Liver (tissue), 9 donors: ENCODE results near the gene HNRNPR. TPM values are rescaled to one million over a fixed set of nuclear protein-coding genes. Genes with fewer than 3 reads are reported as not detected.

Experiments used
- DNase-seq: peaks from one replicate; pipeline ENCODE4 v3.0.0-alpha.2; 2017; ENCODE audit warnings: low spot score
- H3K27ac ChIP-seq, 2 donors: one replicate each; pipeline ENCODE4 v1.7.0; 2013; ENCODE audit warnings: inconsistent platforms in 2 of 2, low read length in 2 of 2, control low read depth in 1 of 2, low read depth in 1 of 2, mild to moderate bottlenecking in 1 of 2
- H3K27me3 ChIP-seq, 4 donors: one replicate each; pipeline versions ENCODE4 v1.6.1 to v1.7.0; 2013; ENCODE audit warnings: low read length in 3 of 4, inconsistent platforms in 1 of 4, mild to moderate bottlenecking in 1 of 4, moderate library complexity in 1 of 4; ENCODE audit not compliant: control insufficient read depth in 4 of 4, insufficient read depth in 4 of 4
- H3K36me3 ChIP-seq, 4 donors: one replicate each; pipeline versions ENCODE4 v1.6.1 to v1.7.0; 2013; ENCODE audit warnings: low read length in 3 of 4, mild to moderate bottlenecking in 3 of 4, low read depth in 1 of 4, moderate library complexity in 1 of 4; ENCODE audit not compliant: control insufficient read depth in 4 of 4, insufficient read depth in 3 of 4
- H3K4me1 ChIP-seq, 4 donors: one replicate each; pipeline versions ENCODE4 v1.6.1 to v1.7.0; 2013; ENCODE audit warnings: low read length in 3 of 4, mild to moderate bottlenecking in 3 of 4, moderate library complexity in 1 of 4; ENCODE audit not compliant: control insufficient read depth in 4 of 4, insufficient read depth in 4 of 4
- H3K4me3 ChIP-seq, 3 donors: one replicate each; pipeline versions ENCODE4 v1.6.1 to v1.7.0; 2013; ENCODE audit warnings: low read length in 3 of 3, control low read depth in 1 of 3, low read depth in 1 of 3, mild to moderate bottlenecking in 1 of 3
- H3K9ac ChIP-seq, 2 donors: one replicate each; pipeline ENCODE4 v1.7.0; 2013; ENCODE audit warnings: low read length in 2 of 2, mild to moderate bottlenecking in 2 of 2, moderate library complexity in 2 of 2, control low read depth in 1 of 2, low read depth in 1 of 2
- H3K9me3 ChIP-seq, 4 donors: one replicate each; pipeline versions ENCODE4 v1.6.1 to v1.7.0; 2013; ENCODE audit warnings: low read length in 3 of 4; ENCODE audit not compliant: control insufficient read depth in 4 of 4
- CTCF ChIP-seq: fragments of 150-350 bp; IDR thresholded peaks from 2 replicates; pipeline ENCODE4 v1.5.1; 2017; ENCODE audit warnings: improper control_type of control experiment, low read depth, low read length; ENCODE audit not compliant: missing input control
- EGR1 ChIP-seq, 2 donors: IDR thresholded peaks; 2 replicates each; pipeline ENCODE4 v1.6.1; 2016 to 2018; ENCODE audit warnings: antibody characterized with exemption in 2 of 2, low read depth in 2 of 2
- FOXA1 ChIP-seq: IDR thresholded peaks from 2 replicates; pipeline ENCODE4 v1.6.1; 2016; ENCODE audit warnings: antibody characterized with exemption
- FOXA2 ChIP-seq: IDR thresholded peaks from 2 replicates; pipeline ENCODE4 v1.6.1; 2016; ENCODE audit warnings: antibody characterized with exemption
- GABPA ChIP-seq, 2 donors: IDR thresholded peaks in 1 of 2; conservative IDR thresholded peaks in 1 of 2; 2 replicates each; pipeline ENCODE4 v1.6.1; 2016; ENCODE audit warnings: antibody characterized with exemption in 2 of 2, mild to moderate bottlenecking in 1 of 2, moderate library complexity in 1 of 2
- HNF4A ChIP-seq, 2 donors: conservative IDR thresholded peaks; 2 replicates each; pipeline ENCODE4 v1.6.1; 2016; ENCODE audit warnings: antibody characterized with exemption in 2 of 2, mild to moderate bottlenecking in 2 of 2
- HNF4G ChIP-seq: IDR thresholded peaks from 2 replicates; pipeline ENCODE4 v1.6.1; 2016; ENCODE audit warnings: antibody characterized with exemption
- JUND ChIP-seq, 2 donors: IDR thresholded peaks; 2 replicates each; pipeline ENCODE4 v1.6.1; 2016; ENCODE audit warnings: antibody characterized with exemption in 2 of 2
- NR2F2 ChIP-seq: IDR thresholded peaks from 2 replicates; pipeline ENCODE4 v1.6.1; 2016; ENCODE audit warnings: antibody characterized with exemption
- RAD21 ChIP-seq, 2 donors: IDR thresholded peaks; 2 replicates each; pipeline ENCODE4 v1.6.1; 2016; ENCODE audit warnings: antibody characterized with exemption in 2 of 2, mild to moderate bottlenecking in 2 of 2
- REST ChIP-seq: IDR thresholded peaks from 2 replicates; pipeline ENCODE4 v1.6.1; 2016; ENCODE audit warnings: antibody characterized with exemption, mild to moderate bottlenecking
- RXRA ChIP-seq, 2 donors: IDR thresholded peaks; 2 replicates each; pipeline ENCODE4 v1.6.1; 2017 to 2018; ENCODE audit warnings: antibody characterized with exemption in 2 of 2, mild to moderate bottlenecking in 1 of 2
- SP1 ChIP-seq: IDR thresholded peaks from 2 replicates; pipeline ENCODE4 v1.6.1; 2018; ENCODE audit warnings: antibody characterized with exemption, mild to moderate bottlenecking
- YY1 ChIP-seq: IDR thresholded peaks from 2 replicates; pipeline ENCODE4 v1.6.1; 2016; ENCODE audit warnings: antibody characterized with exemption, mild to moderate bottlenecking
- ZBTB33 ChIP-seq: IDR thresholded peaks from 2 replicates; pipeline ENCODE4 v1.6.1; 2016; ENCODE audit warnings: antibody characterized with exemption
- WGBS: extraction: QIAGEN DNeasy Blood & Tissue Kit; methylation state at CpG from one replicate; pipeline ENCODE4 v1.1.7; 2013; 5-methylcytosine and 5-hydroxymethylcytosine counted together
- polyA plus RNA-seq, 2 donors: library from polyadenylated mRNA; stranded (reverse) in 1 of 2; unstranded in 1 of 2; fragments of 200-250 nt in 1 of 2; fragments of >200 nt in 1 of 2; fragmentation: Nextera tagmentation in 1 of 2; extraction: Ambion mirVana in 1 of 2; gene quantifications; one replicate each; pipeline versions ENCODE4 v1.2.1 to v1.2.3, GENCODE V29; 2013 to 2015
- total RNA-seq, 2 donors: library from RNA; depleted of rRNA; stranded (reverse); fragments of >200 nt; gene quantifications; one replicate each; pipeline ENCODE4 v1.2.3, GENCODE V29; 2014
- TF ChIP-seq, protein P1 (sequence below): IDR thresholded peaks from 2 replicates; pipeline ENCODE4 v1.6.1; 2016; ENCODE audit warnings: antibody characterized with exemption
- TF ChIP-seq, protein P2 (sequence below): IDR thresholded peaks from 2 replicates; pipeline ENCODE4 v1.6.1; 2016; ENCODE audit warnings: antibody characterized with exemption
- donor health status: healthy.
- donor health status: healthy.
- donor health status: healthy.
- donor health status: healthy.
- donor health status: healthy.

Gene HNRNPR
- total and polyA plus RNA-seq, 4 donors = 31.2 to 57.0 (median 38.4) TPM

- no peak overlapping the region for H3K9ac ChIP-seq
- H3K36me3 ChIP-seq = peaks cover 4 to 37% (median 24%) of the 10 kb centered on the region in 4 donors
- H3K4me1 ChIP-seq = peaks cover 0 to 3% (median 0%) of the 10 kb centered on the region in 4 donors
- no peak for TF ChIP-seq FOXA2
- no peak for TF ChIP-seq YY1
- TF ChIP-seq ZBTB33 = no peak
- TF ChIP-seq HNF4A (conservative IDR thresholded peaks at IDR 0.05) = no peak
- no peak for TF ChIP-seq SP1
- TF ChIP-seq RXRA (IDR thresholded peaks at IDR 0.05) = no peak
- TF ChIP-seq RAD21 (IDR thresholded peaks at IDR 0.05) = no peak
- no peak for TF ChIP-seq HNF4G
- TF ChIP-seq EGR1 (IDR thresholded peaks at IDR 0.05; ENCODE audit: low read depth in 2 of 2) = no peak
- TF ChIP-seq GABPA (IDR thresholded peaks at IDR 0.05 in 1 of 2, conservative IDR thresholded peaks at IDR 0.05 in 1 of 2) = no peak
- no peak for TF ChIP-seq CTCF
- no peak for TF ChIP-seq NR2F2
- no peak for TF ChIP-seq REST
- TF ChIP-seq, protein P1, sequence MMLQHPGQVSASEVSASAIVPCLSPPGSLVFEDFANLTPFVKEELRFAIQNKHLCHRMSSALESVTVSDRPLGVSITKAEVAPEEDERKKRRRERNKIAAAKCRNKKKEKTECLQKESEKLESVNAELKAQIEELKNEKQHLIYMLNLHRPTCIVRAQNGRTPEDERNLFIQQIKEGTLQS = no peak
- TF ChIP-seq, protein P2, sequence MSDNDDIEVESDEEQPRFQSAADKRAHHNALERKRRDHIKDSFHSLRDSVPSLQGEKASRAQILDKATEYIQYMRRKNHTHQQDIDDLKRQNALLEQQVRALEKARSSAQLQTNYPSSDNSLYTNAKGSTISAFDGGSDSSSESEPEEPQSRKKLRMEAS = no peak
- no peak for TF ChIP-seq FOXA1
- TF ChIP-seq JUND (IDR thresholded peaks at IDR 0.05) = no peak
- H3K4me3 ChIP-seq = no peak overlapping the region
- H3K9me3 ChIP-seq = no peaks in the 10 kb centered on the region
- H3K27me3 ChIP-seq = no peaks in the 10 kb centered on the region
- WGBS = 84% methylated on average over 8 of the region's 8 CpGs
- no peak for DNase-seq
- peak overlapping the region in 1 of 2 donors; percentile 13 for H3K27ac ChIP-seq
Observed at GRCh38 chr1:23383577-23384311, 39.7 kb upstream of the HNRNPR start.
